Neural crest cell (in vitro differentiated cells): ENCODE results near the gene BRPF3. TPM values are rescaled to one million over a fixed set of nuclear protein-coding genes. Genes with fewer than 3 reads are reported as not detected.

Experiments
- DNase-seq: peaks from one replicate; pipeline ENCODE4 v3.0.0; 2021; ENCODE audit warnings: low read depth, mixed read lengths, low spot score
- H3K27ac Mint-ChIP-seq: one replicate; pipeline ENCODE4 v1.8.0; 2021; ENCODE audit warnings: mild to moderate bottlenecking, mixed read lengths; ENCODE audit not compliant: unreplicated experiment
- H3K27me3 Mint-ChIP-seq: 2 replicates; pipeline ENCODE4 v1.8.0; 2021; ENCODE audit warnings: low read depth, mild to moderate bottlenecking, mixed read lengths
- H3K36me3 Mint-ChIP-seq: 2 replicates; pipeline ENCODE4 v1.8.0; 2021; ENCODE audit warnings: low read depth, mild to moderate bottlenecking, mixed read lengths
- H3K4me1 Mint-ChIP-seq: 2 replicates; pipeline ENCODE4 v1.8.0; 2021; ENCODE audit warnings: mixed read lengths
- H3K4me3 Mint-ChIP-seq: one replicate; pipeline ENCODE4 v1.8.0; 2021; ENCODE audit warnings: mild to moderate bottlenecking, mixed read lengths
- H3K9me3 Mint-ChIP-seq: 2 replicates; pipeline ENCODE4 v1.8.0; 2021; ENCODE audit warnings: mixed read lengths
- total RNA-seq: library from RNA; stranded (reverse); gene quantifications from 2 replicates; pipeline ENCODE4 v1.2.1, GENCODE V29; 2021
- TF ChIP-seq, protein P1 (sequence below): fragments of 200-600 bp; sonication (generic); conservative IDR thresholded peaks from 2 replicates; pipeline ENCODE4 v1.5.0; 2021; ENCODE audit warnings: antibody characterized with exemption, mild to moderate bottlenecking

BRPF3 gene
- total RNA-seq, 1 donor from 2014 or later: 57.3 TPM

DNA sequence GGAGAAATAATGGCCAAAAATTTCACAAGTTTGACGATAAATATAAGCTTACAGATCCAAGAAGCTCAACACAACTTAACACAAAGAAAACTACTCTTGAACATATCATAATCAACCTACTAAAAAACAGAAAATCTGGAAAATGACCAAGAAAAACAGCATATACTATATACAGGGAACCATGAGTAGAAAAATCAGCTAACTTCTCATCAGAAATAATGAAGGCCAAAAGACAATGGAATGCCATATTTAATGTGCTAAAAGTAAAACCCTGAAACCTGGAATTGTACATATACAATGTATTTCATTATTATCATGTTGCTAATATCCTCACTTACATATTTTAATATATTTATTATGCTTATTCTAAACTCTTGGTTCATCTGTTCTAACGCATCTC lies 40.9 kb upstream of the BRPF3 start:
- no peaks in the 10 kb centered on the region for H3K27me3 Mint-ChIP-seq
- no peaks in the 10 kb centered on the region for H3K4me1 Mint-ChIP-seq
- no peaks in the 10 kb centered on the region for H3K36me3 Mint-ChIP-seq
- TF ChIP-seq, protein P1, sequence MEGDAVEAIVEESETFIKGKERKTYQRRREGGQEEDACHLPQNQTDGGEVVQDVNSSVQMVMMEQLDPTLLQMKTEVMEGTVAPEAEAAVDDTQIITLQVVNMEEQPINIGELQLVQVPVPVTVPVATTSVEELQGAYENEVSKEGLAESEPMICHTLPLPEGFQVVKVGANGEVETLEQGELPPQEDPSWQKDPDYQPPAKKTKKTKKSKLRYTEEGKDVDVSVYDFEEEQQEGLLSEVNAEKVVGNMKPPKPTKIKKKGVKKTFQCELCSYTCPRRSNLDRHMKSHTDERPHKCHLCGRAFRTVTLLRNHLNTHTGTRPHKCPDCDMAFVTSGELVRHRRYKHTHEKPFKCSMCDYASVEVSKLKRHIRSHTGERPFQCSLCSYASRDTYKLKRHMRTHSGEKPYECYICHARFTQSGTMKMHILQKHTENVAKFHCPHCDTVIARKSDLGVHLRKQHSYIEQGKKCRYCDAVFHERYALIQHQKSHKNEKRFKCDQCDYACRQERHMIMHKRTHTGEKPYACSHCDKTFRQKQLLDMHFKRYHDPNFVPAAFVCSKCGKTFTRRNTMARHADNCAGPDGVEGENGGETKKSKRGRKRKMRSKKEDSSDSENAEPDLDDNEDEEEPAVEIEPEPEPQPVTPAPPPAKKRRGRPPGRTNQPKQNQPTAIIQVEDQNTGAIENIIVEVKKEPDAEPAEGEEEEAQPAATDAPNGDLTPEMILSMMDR: no peak
- no peak overlapping the region for H3K27ac Mint-ChIP-seq
- peaks cover 9% of the 10 kb centered on the region for H3K9me3 Mint-ChIP-seq
- DNase-seq: no peak
- H3K4me3 Mint-ChIP-seq: no peak overlapping the region

DNA sequence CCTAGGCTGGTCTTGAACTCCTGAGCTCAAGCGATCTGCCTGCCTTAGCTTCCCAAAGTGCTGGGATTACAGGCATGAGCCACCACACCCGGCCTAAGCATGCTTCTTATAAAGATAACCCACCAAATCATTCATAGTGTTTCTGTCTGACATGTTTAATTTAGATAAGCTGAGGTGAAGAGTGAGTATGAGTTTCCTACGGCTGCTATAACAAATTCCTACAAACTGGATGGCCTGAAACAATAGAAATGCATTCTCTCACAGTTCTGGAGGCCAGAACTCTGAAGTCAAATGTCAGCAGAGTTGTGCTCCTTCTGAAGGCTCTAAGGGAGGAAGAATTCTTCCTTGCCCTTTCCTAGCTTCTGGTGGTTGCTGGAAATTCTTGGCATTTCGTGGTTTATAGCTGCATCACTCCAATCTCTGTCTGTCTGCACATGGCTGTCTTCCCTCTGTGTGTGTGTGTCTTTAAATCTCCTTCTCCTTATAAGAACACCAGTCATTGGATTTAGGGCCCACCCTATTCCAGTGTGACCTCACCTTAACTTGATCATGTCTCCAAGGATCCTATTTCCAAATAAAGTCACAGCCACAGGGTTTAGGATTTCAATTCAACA lies 36.3 kb upstream of the BRPF3 start:
- Mint-ChIP-seq H3K27ac (no peak overlapping the region), H3K9me3 (peaks cover 7% of the 10 kb centered on the region), H3K36me3 (no peaks in the 10 kb centered on the region), H3K4me3 (no peak overlapping the region), H3K27me3 (no peaks in the 10 kb centered on the region), H3K4me1 (no peaks in the 10 kb centered on the region)
- DNase-seq: no peak
- TF ChIP-seq, protein P1: no peak

DNA sequence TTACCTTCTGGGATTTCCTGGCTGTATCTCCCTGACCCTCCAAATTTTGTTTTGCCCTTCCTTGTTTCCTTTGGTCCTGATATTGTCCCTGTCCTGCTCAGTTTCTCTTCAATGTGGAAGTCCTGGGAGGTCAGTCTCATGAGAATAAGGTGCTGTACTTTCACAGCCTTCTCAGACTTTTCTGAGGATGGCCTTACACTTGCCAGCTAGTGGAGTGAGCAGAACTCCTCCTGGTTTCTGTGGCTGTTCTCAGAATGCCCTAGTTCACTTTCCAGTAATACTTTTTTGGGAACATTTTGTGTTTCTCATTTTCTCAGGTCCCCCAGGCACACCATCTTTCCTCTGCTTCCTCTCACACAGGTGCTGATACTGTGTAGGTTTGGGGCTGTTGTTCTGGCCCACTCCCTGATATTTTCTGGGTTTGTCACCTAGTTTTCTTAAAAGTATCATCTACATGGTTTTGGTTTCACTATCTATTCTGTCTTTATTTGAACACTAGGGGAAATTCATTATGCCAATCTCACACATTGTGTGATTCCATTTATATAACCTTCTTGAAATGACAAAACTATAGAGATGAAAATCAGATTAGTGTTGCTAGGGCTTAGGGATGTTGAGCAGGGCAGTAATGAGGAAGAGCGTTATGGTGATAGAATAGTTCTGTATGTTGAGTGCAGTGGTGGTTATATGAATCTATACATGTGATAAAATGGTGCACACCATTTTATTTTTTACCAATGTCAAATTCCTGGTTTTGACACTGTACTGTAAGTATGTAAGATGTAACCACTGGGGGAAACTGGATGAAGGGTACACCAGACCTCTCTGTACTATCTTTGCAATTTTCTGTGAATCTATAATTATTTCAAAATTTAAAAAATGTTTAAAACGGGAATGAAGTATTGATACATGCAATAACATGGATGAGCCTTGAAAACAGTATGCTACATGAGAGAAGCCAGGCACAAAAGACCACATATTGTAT lies 27.2 kb upstream of the BRPF3 start:
- peak overlapping the region; percentile 1 for H3K27ac Mint-ChIP-seq
- H3K27me3 Mint-ChIP-seq: no peaks in the 10 kb centered on the region
- H3K9me3 Mint-ChIP-seq: peaks cover 3% of the 10 kb centered on the region
- no peaks in the 10 kb centered on the region for H3K4me1 Mint-ChIP-seq
- H3K4me3 Mint-ChIP-seq: no peak overlapping the region
- H3K36me3 Mint-ChIP-seq: no peaks in the 10 kb centered on the region
- TF ChIP-seq, protein P1: no peak
- no peak for DNase-seq

DNA sequence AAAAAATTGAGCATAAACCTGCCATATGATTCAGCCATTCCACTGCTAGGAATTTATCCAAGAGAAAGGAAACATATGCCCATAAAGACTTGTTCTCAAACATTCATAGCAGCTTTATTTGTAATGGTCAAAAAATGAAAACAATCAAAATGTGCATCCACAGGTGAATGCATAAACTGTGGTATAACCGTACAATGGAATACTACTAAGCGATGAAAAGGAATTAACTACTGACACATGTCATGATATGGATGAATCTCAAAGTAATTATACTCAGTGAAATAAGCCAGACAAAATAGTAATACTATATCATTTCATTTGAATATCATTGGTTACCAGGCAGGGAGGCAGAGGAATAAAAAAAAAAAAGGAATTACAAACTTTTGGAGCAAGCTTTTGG lies 25.8 kb upstream of the BRPF3 start:
- H3K27me3 Mint-ChIP-seq: peaks cover 2% of the 10 kb centered on the region
- no peaks in the 10 kb centered on the region for H3K4me1 Mint-ChIP-seq

DNA sequence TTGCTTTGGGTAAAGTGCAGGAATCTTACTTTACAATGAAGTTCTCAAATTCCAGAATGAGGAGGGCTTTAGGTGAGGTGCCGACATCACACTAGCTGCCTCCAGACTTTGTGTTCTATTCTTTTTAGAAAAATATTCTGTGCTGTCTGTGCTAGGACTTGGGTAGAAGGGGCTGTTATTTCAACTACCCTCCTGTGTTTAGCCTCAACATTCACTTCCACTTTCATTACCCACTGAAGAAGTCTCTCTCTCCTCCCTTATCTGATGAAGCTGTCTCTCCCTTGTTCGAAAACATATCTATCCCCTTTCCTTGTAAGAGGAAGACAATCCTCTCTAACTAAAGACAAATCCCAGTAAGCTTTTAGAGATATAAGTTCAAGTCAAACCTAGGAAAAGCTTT lies 25.0 kb upstream of the BRPF3 start:
- Mint-ChIP-seq H3K36me3 (peaks cover 5% of the 10 kb centered on the region), H3K4me1 (no peaks in the 10 kb centered on the region), H3K9me3 (peaks cover 5% of the 10 kb centered on the region), H3K4me3 (no peak overlapping the region), H3K27me3 (peaks cover 2% of the 10 kb centered on the region), H3K27ac (no peak overlapping the region)
- DNase-seq: no peak
- TF ChIP-seq, protein P1: no peak

More for the DNA sequence above, 25.8 kb upstream of the BRPF3 start:
- H3K27ac Mint-ChIP-seq: no peak overlapping the region
- H3K4me3 Mint-ChIP-seq: no peak overlapping the region
- peaks cover 3% of the 10 kb centered on the region for H3K36me3 Mint-ChIP-seq
- peaks cover 4% of the 10 kb centered on the region for H3K9me3 Mint-ChIP-seq
- TF ChIP-seq, protein P1: no peak
- DNase-seq: no peak
